IPS-18c (cell line): ENCODE measurements around the gene BAIAP2L2.

Experiments
- H3K4me3 ChIP-seq: 2 replicates; pipeline ENCODE4 v1.7.0; 2013; ENCODE audit warnings: low read depth, mild to moderate bottlenecking, low read length, moderate library complexity; ENCODE audit not compliant: insufficient read depth
- H3K9me3 ChIP-seq: one replicate; pipeline ENCODE4 v1.6.1; 2013; ENCODE audit warnings: mild to moderate bottlenecking, low read length, moderate library complexity; ENCODE audit not compliant: control insufficient read depth, insufficient read depth

Gene BAIAP2L2

GRCh38 chr22:38077096-38077495, 33.4 kb downstream of the BAIAP2L2 start:
- no peak overlapping the region for H3K4me3 ChIP-seq

GRCh38 chr22:38075961-38076360, 34.5 kb downstream of the BAIAP2L2 start:
- Histone ChIP-seq H3K9me3 (no peaks in the 10 kb centered on the region), H3K4me3 (no peak overlapping the region)

More at GRCh38 chr22:38077096-38077495, 33.4 kb downstream of the BAIAP2L2 start:
- H3K9me3 ChIP-seq: peaks cover 2% of the 10 kb centered on the region

DNA sequence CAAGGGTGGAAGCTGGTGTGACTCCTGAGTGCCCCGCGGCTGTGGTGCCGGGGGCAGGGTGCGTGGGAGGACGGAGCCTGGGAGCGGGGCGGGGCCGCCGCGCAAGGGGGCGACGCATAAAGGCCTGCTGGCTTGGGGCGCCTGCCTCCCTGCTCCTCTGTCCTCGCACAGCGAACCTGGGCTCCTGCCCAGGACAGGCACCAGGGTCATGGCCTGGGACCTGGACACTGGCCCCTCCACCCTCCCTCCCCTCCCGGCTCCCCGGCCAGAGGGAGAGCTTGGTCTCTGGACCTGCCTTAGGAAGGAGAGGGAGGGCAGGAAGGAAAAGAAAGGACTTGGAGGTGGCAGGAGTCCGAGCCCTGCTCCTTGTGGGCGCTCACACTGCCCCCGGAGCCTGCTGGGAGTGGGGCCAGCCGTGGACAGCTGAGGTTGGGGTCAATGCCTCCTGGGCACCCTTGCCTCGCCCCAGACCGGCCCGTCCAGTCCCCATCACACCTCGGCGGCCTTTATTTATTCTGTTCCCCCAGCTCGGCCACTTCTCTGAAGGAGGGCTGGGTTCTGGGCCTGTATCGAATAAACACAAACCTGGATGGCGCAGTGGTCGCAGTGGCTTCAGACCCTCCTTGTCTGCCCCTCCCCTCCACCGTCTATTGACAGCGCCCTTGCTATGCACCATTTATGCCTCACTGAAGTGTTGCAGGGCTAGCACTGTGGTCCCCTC, 35.2 kb downstream of the BAIAP2L2 start:
- no peaks in the 10 kb centered on the region for H3K9me3 ChIP-seq
- H3K4me3 ChIP-seq: no peak overlapping the region

DNA sequence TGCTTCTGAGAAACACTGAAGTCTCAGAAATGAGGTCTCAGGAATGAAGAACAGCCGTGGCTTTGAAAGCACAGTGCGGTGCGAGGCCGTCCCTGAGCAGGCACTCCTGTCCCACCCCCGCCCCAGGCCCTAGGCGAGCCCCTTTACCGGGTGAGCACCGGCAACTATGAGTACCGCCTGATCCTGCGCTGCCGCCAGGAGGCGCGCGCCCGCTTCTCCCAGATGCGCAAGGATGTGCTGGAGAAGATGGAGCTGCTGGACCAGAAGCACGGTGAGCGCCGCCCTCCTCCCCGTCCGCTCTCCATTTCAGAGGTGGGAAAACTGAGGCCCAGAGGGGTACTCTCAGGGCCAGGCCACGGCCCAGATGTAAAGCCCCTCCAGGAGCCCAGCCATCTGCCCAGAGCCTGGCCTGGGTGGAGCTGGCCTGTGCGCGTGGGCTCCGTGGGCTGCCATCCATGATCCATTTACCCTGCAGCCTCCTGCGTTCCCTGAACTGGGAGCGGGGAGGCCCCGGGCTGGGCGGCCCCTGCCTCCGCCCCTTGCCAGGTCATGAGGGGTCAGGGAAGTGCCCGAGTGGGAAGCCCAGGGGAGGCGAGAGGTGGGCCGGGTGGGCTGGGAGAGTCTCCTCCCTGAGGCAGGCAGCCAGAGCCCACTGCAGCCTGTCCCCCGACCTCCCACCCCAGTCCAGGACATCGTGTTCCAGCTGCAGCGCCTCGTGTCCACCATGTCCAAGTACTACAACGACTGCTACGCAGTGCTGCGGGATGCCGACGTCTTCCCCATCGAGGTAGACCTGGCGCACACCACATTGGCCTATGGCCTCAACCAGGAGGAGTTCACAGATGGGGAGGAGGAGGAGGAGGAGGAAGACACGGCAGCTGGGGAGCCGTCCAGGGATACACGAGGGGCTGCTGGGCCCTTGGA, 36.0 kb downstream of the BAIAP2L2 start:
- H3K9me3 ChIP-seq: no peaks in the 10 kb centered on the region
- H3K4me3 ChIP-seq: no peak overlapping the region

DNA sequence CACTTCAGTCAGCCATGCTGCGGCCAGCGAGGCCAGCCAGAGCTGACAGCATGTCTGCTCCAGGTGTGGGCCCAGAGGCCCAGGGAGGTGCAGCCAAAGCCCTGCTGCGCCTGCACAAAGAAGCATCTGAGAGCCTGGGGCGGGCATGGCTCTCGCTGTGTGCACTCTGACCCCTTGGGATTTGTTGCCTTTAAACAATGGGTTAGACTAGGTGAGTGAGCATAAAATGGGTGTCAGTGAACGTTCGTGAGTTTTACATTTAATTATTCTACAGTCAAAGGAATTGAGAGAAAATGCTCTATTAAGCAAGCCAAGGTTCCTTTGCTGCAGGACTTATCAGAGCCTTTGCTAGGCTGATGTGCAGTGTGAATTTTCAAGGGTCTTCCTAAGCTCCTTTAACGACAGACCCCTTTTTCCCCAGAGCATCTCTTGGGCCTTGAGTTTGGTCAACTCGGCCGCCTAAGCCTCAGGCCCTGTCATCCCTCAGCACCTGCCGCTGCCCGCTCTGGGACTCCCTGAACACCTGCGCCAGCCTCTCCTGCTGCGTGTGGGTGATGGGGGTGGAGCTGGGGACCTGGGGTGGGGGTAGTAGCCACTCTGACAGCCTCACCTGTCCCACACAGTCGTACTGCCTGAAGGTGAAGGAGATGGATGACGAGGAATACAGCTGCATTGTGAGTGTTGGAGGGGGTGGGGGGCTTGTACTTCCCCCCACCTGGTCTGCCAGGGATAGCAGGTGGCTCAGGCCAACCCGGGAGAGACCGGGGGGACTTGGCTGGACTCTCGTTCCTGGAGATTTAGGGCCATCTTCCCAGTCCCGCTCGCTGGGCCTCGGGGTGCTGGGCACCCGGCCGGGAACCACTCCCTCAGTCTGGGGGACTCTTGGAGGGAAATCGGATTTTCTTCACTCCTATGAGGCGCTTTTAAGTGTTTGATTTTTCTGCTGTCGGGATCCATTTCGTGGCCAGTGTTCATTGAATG, 37.0 kb downstream of the BAIAP2L2 start:
- H3K9me3 ChIP-seq: no peaks in the 10 kb centered on the region
- H3K4me3 ChIP-seq: no peak overlapping the region

DNA sequence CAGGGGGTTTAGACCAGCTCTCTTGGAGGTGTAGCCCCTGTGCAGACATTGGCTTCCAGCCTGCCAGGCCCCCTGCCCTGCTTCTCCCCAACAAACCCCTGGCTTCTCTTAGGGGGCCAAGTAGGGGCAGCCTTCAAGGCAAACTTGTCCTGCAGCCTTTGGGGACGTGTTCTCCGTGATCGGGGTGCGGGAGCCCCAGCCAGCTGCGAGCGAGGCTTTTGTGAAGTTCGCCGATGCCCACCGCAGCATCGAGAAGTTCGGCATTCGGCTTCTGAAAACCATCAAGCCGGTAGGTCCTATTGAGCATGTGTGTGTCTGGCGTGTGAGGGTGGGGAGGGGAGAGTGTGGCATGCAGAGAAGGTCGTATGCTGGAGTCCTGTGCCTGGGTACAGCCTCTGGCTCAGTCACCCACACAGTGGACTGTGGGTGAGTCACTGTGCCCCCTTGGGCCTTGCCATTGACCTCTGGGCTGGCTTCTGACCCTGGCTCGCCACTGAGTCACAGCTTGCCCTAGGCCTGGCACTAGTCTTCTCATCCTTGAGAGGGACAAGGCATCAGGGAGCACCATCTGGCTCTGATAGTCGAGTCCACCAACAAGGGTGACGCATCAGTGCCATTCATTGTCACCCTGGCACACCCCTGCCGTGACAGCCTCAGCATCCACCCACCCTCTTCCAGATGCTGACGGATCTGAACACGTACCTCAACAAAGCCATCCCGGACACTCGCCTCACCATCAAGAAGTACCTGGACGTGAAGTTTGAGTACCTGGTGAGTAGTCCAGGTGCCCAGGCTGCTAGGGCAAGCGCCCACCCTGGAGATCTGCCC, 37.9 kb downstream of the BAIAP2L2 start:
- Histone ChIP-seq H3K4me3 (no peak overlapping the region), H3K9me3 (no peaks in the 10 kb centered on the region)

GRCh38 chr22:38071421-38072321, 38.8 kb downstream of the BAIAP2L2 start:
- Histone ChIP-seq H3K9me3 (no peaks in the 10 kb centered on the region), H3K4me3 (no peak overlapping the region)

- H3K4me3 ChIP-seq: no peak overlapping the region
- no peaks in the 10 kb centered on the region for H3K9me3 ChIP-seq
These were observed 40.1 kb downstream of the BAIAP2L2 start for GRCh38 chr22:38070250-38070921.

DNA sequence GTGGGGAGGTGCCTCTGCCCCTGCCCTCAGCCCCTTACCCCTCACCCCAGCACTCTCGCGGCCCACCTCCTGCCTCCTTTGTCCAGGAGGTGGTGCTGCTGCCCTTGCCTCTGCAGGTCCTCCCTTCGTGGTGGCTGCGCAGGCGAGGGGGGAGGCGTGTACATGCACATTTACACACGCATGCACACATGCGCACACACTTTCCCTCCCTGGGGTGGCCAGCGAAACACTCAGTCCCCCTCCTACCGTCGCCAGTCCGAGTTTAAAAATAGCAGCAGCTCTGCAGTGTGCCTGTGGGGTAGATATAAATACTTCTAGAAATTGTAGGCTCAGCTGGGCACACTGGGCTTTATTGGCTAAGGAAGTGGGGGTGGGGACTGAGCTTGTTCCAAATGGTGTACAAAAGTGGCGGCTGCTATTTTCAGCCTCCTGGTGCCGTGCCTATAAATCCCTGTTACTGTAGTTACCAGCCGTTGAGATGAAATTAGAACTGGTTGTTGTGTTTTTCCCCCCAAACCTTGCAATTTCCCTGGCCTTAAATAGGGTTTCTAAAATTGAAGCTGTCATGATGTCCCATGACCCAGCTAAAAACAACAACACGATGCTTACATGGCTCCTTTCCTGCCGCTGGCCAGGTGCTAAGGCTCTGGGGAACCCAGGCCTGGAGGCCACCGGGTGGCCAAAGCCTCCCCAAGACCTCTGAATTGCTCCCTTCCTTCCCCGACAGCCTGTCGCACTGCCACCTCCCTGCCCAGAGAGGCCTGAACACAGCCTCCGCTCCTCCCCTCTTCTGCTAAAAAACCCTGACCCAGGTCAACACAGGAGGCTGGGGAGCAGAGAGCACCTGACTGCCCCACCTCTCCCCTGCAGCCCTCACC, 40.9 kb downstream of the BAIAP2L2 start:
- Histone ChIP-seq H3K9me3 (no peaks in the 10 kb centered on the region), H3K4me3 (no peak overlapping the region)

DNA sequence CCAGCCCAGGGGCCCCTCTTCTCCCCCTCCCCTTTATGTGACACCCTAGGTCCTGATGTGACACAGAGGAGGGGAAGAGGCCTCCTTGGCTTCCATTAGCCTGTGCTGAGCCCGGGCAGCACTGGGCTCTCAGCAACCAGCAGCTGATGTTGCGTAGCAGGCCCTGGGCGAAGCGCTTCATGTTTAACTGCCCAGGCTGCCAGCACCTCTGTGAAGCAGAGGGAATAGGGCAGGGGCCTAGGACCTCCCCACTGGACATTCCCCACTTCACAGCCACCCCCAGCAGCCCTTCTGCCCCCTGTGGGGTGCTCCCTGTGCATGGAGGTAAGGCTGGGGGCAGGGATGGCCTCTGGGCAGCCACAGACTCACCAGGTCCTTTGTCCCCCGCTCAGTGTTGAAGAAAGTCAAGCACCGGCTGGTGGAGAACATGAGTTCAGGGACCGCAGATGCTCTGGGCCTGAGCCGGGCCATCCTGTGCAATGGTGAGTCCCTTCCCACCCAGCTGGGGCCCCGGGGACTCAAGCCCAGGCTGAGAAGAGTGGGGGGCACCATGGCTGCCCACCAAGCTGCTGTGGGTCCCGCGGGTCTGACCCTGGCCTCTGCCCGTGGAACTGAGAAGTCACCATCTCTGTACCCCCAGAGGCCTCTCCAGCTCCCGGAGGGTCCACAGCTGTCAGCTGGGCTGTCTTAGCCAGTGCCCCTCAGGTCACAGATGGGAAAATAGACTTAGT, 41.7 kb downstream of the BAIAP2L2 start:
- Histone ChIP-seq H3K4me3 (no peak overlapping the region), H3K9me3 (no peaks in the 10 kb centered on the region)

DNA sequence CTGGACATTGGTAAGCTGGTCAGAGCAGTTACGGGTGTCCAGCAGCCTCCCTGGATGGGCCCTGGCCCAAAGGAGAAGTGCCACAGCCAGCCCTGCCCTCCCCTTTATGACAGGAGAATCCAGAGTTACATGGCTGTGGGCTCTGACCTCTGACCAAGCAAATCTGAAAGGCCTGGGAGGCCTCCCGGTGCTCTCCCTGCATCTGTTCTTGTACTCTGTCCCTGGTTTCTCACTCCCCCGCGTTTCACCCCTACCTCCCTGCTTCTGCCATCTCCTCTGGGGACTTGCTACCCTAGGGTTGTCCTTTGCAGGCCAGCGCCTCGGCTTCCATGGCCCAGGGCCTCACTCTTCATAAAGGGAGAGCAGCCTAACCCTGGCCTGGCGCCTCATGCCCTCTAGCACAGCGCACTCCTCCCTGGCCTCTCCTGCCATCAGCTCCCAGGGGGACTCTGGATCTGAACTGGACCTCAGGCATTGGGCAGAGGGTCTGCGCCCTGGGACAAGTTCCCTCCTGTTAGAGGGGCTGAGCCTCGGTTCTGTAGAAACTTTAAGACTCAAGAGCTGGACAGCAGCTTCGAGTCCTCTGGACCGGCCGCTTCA, 42.6 kb downstream of the BAIAP2L2 start:
- H3K4me3 ChIP-seq: no peak overlapping the region
- H3K9me3 ChIP-seq: no peaks in the 10 kb centered on the region

GRCh38 chr22:38067028-38067415, 43.5 kb downstream of the BAIAP2L2 start:
- Histone ChIP-seq H3K9me3 (no peaks in the 10 kb centered on the region), H3K4me3 (no peak overlapping the region)

DNA sequence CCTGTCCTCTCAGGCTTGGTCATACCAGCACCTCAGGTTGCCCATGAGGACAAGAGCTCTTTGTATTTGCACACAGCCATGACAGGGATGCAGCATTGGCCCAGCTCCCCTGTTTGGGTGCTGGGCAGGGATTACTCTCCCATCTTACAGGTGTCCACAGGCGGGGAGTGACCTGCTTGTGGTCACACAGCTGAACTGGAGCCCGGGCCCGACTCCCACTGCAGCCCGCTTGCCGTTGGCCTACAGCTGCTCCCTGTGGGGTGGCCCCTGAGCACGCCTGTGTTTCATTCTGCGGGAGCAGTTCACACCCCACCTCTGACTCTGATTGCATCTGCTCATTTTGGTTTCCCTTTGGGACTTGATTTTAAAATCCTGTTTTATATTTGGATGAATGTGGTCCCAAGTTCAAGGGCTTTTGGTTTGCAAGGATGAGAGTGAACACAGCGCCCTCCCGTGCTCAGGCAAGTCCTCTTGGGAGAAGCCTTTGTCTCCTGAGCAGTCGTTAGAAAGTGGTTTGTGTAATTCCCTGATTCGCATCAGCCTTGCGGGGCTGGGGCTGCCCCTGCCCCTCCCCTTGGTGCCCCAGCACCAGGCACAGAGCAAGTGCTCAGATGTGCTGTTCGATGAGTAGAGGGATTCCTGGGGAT, 44.0 kb downstream of the BAIAP2L2 start:
- Histone ChIP-seq H3K9me3 (no peaks in the 10 kb centered on the region), H3K4me3 (no peak overlapping the region)
